ENCODE results near the gene P2RY10. TPM values are rescaled to one million over a fixed set of nuclear protein-coding genes. Genes with fewer than 3 reads are reported as not detected.

The P2RY10 gene
- not detected for total RNA-seq

GRCh38 chrX:78945186-78945912, at the start of gene P2RY10:
Gene P2RY10 (plus strand): TSS chrX:78945391. CDS start chrX:78960521, 15,130 bp downstream.

Other genes starting within 250 kb of the P2RY10 start
- gene LPAR4, start 197.7 kb upstream of the P2RY10 start, total RNA-seq, result under 1 TPM in 1 of 2 donors, not detected in 1; under 0.01 TPM
- gene GPR174, start 199.3 kb downstream of the P2RY10 start, total RNA-seq, result not detected